Measurements from ENCODE around the gene ZNF582. TPM values are rescaled to one million over a fixed set of nuclear protein-coding genes. Genes with fewer than 3 reads are reported as not detected.

Gene ZNF582
- 3.8 and 3.9 TPM in 2 replicates for total RNA-seq

DNA sequence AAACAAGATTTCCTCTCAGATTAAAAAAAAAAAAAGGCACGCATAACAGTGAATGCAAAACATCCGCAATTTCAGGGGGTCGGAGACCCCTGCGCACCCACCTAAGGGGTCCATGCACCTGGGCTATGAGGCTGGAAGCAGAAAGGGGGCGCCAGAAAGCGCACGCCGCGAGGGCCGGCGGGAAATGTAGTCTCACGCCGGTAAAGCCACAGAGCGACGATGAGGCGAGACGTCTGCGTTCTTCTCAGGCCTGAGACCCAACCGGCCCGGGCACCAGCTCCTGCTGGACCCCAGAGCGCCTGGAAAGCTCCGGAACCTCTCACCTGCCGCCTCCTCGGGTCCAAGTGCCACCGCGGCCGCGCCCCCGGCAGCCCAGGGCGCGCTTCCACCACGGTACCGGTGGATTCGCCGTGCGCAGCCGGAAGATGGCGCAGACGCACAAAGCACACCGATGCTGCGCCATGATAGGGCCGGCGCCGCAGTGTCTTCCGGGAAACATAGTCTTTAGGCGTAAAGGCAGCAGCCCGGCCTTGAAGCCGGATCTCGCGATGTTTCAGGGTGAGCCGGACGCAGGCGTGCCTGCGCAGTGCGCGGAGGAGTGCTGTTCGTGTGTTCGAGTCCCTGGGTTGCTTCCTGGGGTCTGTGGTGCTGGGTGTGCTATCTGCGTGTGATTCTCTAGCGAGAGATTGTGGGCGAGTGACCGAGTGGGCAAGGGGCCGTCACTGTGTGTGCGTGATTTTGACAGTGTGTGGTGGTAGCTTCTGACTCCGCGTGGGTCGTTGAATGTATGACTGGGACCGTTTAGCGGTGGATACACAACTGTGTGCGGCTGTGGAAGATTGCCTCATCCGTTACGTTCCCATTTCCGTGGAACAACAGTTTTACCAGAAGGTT lies at the start of gene ZNF582:
ZNF582 (minus strand) TSS at position 416 of the 894 bp plus-strand sequence. CDS start 1,782 bp downstream, outside the sequence.

DNA sequence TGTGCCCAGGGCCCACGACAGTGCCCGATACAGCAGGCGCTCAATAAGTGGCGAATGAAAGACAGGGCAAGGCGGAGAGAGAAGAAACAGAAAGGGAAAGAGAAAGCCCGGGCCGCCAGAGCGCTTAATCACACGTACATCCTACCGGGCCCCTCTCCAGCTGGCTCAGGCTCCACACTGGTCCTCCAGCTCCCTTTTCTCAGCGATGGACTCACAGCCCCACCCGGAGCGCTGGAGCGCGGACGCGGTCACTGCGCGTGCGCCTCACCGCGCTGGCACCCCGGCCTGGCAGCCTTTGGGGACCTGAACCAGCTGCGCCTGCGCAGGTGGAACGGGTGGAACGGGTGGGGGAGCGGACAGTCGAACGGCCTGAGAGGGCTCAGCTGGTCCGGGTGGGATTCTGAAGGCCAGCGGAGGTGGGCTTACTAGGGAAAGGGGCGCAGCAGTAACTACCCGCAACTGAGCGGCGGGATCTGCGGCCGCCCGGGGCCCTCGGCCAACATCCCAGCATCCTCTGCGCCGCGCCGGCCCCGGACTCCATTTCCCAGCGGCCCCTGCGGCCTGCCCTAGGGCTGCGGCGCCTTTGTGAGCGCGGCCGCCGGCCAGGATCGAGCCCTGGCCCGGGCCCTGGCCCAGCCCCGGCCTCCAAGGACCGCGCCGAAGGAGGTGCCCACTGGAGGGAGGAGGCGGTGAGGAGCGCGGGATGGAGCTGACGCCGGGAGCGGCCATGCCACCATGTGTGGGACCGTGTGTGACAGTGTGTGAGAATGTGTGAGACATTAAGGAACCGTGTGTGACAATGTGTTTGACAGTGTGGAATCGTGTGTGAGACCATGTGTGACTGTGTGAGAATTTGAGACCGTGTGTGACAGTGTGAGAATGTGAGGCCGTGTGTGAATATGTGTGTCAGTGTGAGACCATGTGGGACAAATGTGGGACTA lies 10.7 kb upstream of the ZNF582 start, which contains the start of gene ZNF583:
ZNF583 (plus strand) TSS at position 569 of the 941 bp plus-strand sequence. CDS start 2,783 bp downstream, outside the sequence.

Other genes with a start within 250 kb of the ZNF582 start
- gene GALP, start 217.5 kb downstream of the ZNF582 start, total RNA-seq, result not detected in 2 replicates
- gene ZSCAN5B, start 195.8 kb downstream of the ZNF582 start, total RNA-seq, result 0.11 TPM in 1 of 2 replicates, not detected in the other
- not detected in 2 replicates for gene ZSCAN5C, start 191.3 kb downstream of the ZNF582 start, total RNA-seq
- 1.4 and 3.7 TPM in 2 replicates for gene EDDM13, start 120.8 kb downstream of the ZNF582 start, total RNA-seq
- gene ZSCAN5A, start 78.7 kb downstream of the ZNF582 start, total RNA-seq, result 7.9 TPM in 2 replicates
- 3.8 and 4.5 TPM in 2 replicates for gene ZNF583, start 10.8 kb upstream of the ZNF582 start, total RNA-seq
- gene ZNF667, start 83.8 kb upstream of the ZNF582 start, total RNA-seq, result 2.1 and 2.3 TPM in 2 replicates
- 1.3 and 1.4 TPM in 2 replicates for gene ZNF471, start 114.3 kb upstream of the ZNF582 start, total RNA-seq
- gene ZFP28, start 145.4 kb upstream of the ZNF582 start, total RNA-seq, result 5.7 and 7.3 TPM in 2 replicates
- gene ZNF470, start 173.9 kb upstream of the ZNF582 start, total RNA-seq, result 3.7 and 5.1 TPM in 2 replicates
- gene ZNF71, start 201.8 kb upstream of the ZNF582 start, total RNA-seq, result 9.1 and 10.3 TPM in 2 replicates
- 0.33 and 0.34 TPM in 2 replicates for gene SMIM17, start 249.6 kb upstream of the ZNF582 start, total RNA-seq

Measured in dermis lymphatic vessel endothelial cell (primary cell).